K562 (cell line): Measurements from ENCODE around the gene OR11A1. TPM values are rescaled to one million over a fixed set of nuclear protein-coding genes. Genes with fewer than 3 reads are reported as not detected.

Source experiments
- ATAC-seq: fragments of 200-7000 bp; cut with Tn5 transposase; 3 replicates; pipeline ENCODE4 v1.9.1; 2020; ENCODE audit warnings: moderate library complexity
- BruUV-seq: library from RNA; stranded (reverse); fragments of 400-500 nt; replicated peaks from 2 replicates; lab custom pipeline; 2021; lab: Mats Ljungman, UMichigan
- CTCF ChIA-PET: fragments of 300-600 bp; formaldehyde crosslinking; extraction: SDS; loops from one replicate; lab custom pipeline; 2021; ENCODE audit warnings: low intra/inter-chr PET ratio; lab: Yijun Ruan, JAX
- POLR2A ChIA-PET: fragments of 300-600, 350-650 bp; sonication (Branson Sonifier 250); formaldehyde crosslinking; extraction: SDS; loops from one replicate; lab custom pipeline; 2021; ENCODE audit warnings: antibody characterized with exemption, inconsistent platforms; lab: Yijun Ruan, JAX
- DNase-seq, 4 experiments: peaks; one replicate each; pipeline versions ENCODE4 v3.0.0 to v3.0.0-alpha.2; 2011 to 2018; ENCODE audit warnings: low spot score in 3 of 4, mixed read lengths in 3 of 4; ENCODE audit errors: extremely low read depth in 1 of 4
- FAIRE-seq: peaks from 2 replicates; lab custom pipeline; 2011; peaks lifted over from hg19 to GRCh38; lab: Jason Lieb, UNC
- H2AFZ ChIP-seq: 2 replicates; pipeline ENCODE4 v1.6.0; 2011; ENCODE audit warnings: low read depth, low read length, control low read depth, inconsistent platforms
- H3K27ac ChIP-seq: fragments of 200-600 bp; 3 replicates; pipeline ENCODE4 v1.8.0; 2011; ENCODE audit warnings: low read depth, mild to moderate bottlenecking, control low read depth, inconsistent platforms, low read length, moderate library complexity, mixed read lengths; ENCODE audit errors: extremely low read depth
- H3K27me3 ChIP-seq, 2 experiments: fragments of 300-600 bp in 1 of 2; 2 replicates in 1 of 2; 3 replicates in 1 of 2; pipeline versions ENCODE4 v1.6.0 to v1.8.0; 2011; ENCODE audit warnings: inconsistent platforms in 2 of 2, low read length in 2 of 2, mild to moderate bottlenecking in 1 of 2, mixed read lengths in 1 of 2, moderate library complexity in 1 of 2; ENCODE audit not compliant: control insufficient read depth in 2 of 2, insufficient read depth in 2 of 2
- H3K36me3 ChIP-seq: fragments of 300-600 bp; 3 replicates; pipeline ENCODE4 v1.8.0; 2011; ENCODE audit warnings: mild to moderate bottlenecking, low read length, inconsistent platforms; ENCODE audit not compliant: control insufficient read depth, insufficient read depth
- H3K4me1 ChIP-seq, 2 experiments: fragments of 200-600 bp in 1 of 2; replicated peaks in 1 of 2; 2 replicates in 1 of 2; 3 replicates in 1 of 2; pipeline versions ENCODE4 v1.5.1 to v1.8.0; 2011; ENCODE audit warnings: inconsistent platforms in 2 of 2, low read length in 2 of 2, mild to moderate bottlenecking in 1 of 2, mixed read lengths in 1 of 2, moderate library complexity in 1 of 2; ENCODE audit not compliant: control insufficient read depth in 2 of 2, insufficient read depth in 2 of 2
- H3K4me2 ChIP-seq: 2 replicates; pipeline ENCODE4 v1.6.1; 2011; ENCODE audit warnings: low read length, control low read depth, inconsistent platforms, mixed read lengths; ENCODE audit not compliant: insufficient read depth
- H3K4me3 ChIP-seq: fragments of 200-600 bp; sonication (generic), shearing (Covaris generic); 2 replicates; pipeline ENCODE4 v1.5.1; 2016; ENCODE audit warnings: control low read depth, inconsistent platforms
- H3K79me2 ChIP-seq: fragments of 200-600 bp; 3 replicates; pipeline ENCODE4 v1.8.0; 2011; ENCODE audit warnings: low read length, inconsistent platforms; ENCODE audit not compliant: control insufficient read depth, insufficient read depth
- H3K9ac ChIP-seq, 2 experiments: 2 replicates each; pipeline versions ENCODE4 v1.6.0 to v1.6.1; 2011; ENCODE audit warnings: low read depth in 2 of 2, low read length in 2 of 2, control low read depth in 1 of 2, inconsistent platforms in 1 of 2, mild to moderate bottlenecking in 1 of 2, mixed read lengths in 1 of 2; ENCODE audit not compliant: insufficient read depth in 1 of 2
- H3K9me1 ChIP-seq: one replicate; pipeline ENCODE4 v1.6.0; 2011; ENCODE audit warnings: inconsistent platforms, mild to moderate bottlenecking, low read length, moderate library complexity; ENCODE audit not compliant: control insufficient read depth, insufficient read depth
- H3K9me3 ChIP-seq: replicated peaks from 2 replicates; pipeline ENCODE4 v1.5.1; 2011; ENCODE audit warnings: low read depth, low read length, inconsistent platforms; ENCODE audit not compliant: control insufficient read depth, insufficient read depth
- H4K20me1 ChIP-seq: replicated peaks from 2 replicates; pipeline ENCODE4 v1.6.1; 2011; ENCODE audit warnings: low read length, inconsistent platforms, mixed read lengths; ENCODE audit not compliant: control insufficient read depth, insufficient read depth
- ATF1 ChIP-seq, 2 experiments: fragments of 450-650 bp in 1 of 2; IDR thresholded peaks; 2 replicates each; pipeline ENCODE4 v1.6.1; 2016; ENCODE audit warnings: missing compliant biosample characterization in 1 of 2, missing genetic modification characterization in 1 of 2
- DMBX1 ChIP-seq: fragments of 250-450 bp; sonication (Bioruptor Pico); IDR thresholded peaks from 2 replicates; pipeline ENCODE4 v1.8.0; 2022; ENCODE audit warnings: inconsistent platforms, mild to moderate bottlenecking, moderate library complexity, borderline replicate concordance
- NR2F6 ChIP-seq: fragments of 450-650 bp; formaldehyde crosslinking; IDR thresholded peaks from 2 replicates; pipeline ENCODE4 v1.4.0; 2020; ENCODE audit warnings: mild to moderate bottlenecking
- SAFB ChIP-seq: fragments of 200-400 bp; formaldehyde crosslinking; IDR thresholded peaks from 2 replicates; pipeline ENCODE4 v1.6.1; 2017; ENCODE audit warnings: low read depth, low read length, borderline replicate concordance
- SMARCB1 ChIP-seq: IDR thresholded peaks from 2 replicates; pipeline ENCODE4 v1.6.1; 2011; ENCODE audit warnings: improper control_type of control experiment, low read depth; ENCODE audit not compliant: insufficient read length
- SREBF2 ChIP-seq: sonication (generic); formaldehyde crosslinking; IDR thresholded peaks from 2 replicates; pipeline ENCODE4 v1.4.0; 2020; ENCODE audit warnings: mild to moderate bottlenecking, missing genetic modification reagents
- TCF15 ChIP-seq: fragments of 250-450 bp; sonication (Bioruptor Pico); IDR thresholded peaks from 2 replicates; pipeline ENCODE4 v1.8.0; 2022; ENCODE audit warnings: moderate library complexity, mild to moderate bottlenecking, inconsistent platforms
- TEAD2 ChIP-seq: fragments of 450-650 bp; IDR thresholded peaks from 2 replicates; pipeline ENCODE4 v1.6.1; 2016; ENCODE audit warnings: missing genetic modification characterization, control low read depth, missing compliant biosample characterization
- ZKSCAN8 ChIP-seq: fragments of 200-800 bp; sonication (Bioruptor generic); IDR thresholded peaks from 2 replicates; pipeline ENCODE4 v1.6.1; 2016; ENCODE audit warnings: missing genetic modification characterization, missing compliant biosample characterization
- ZNF280B ChIP-seq: fragments of 250-450 bp; sonication (Bioruptor Pico); IDR thresholded peaks from 2 replicates; pipeline ENCODE4 v1.5.1; 2021; ENCODE audit warnings: mild to moderate bottlenecking
- WGBS: fragments of 100-300 bp; shearing (Covaris generic); methylation state at CpG from one replicate; pipeline ENCODE4 v1.1.6; 2016; ENCODE audit warnings: low coverage, mixed read lengths; ENCODE audit not compliant: insufficient coverage; ENCODE audit errors: missing lambda C conversion rate; 5-methylcytosine and 5-hydroxymethylcytosine counted together
- in situ Hi-C: fragments of 300-500 bp; cut with MboI; formaldehyde crosslinking; loops from 4 replicates; pipeline ENCODE4 v1.15.0; 2018; ENCODE audit warnings: inconsistent platforms, mixed read lengths
- intact Hi-C: fragments of 100-400 bp; cut with micrococcal nuclease; formaldehyde crosslinking; loops from 2 replicates; pipeline ENCODE4 v1.14.2; 2022
- polyA plus RNA-seq, 8 experiments: library from polyadenylated mRNA; depleted of rRNA in 4 of 8; stranded (reverse) in 5 of 8; unstranded in 3 of 8; fragments of >200 nt; fragmentation: Nextera tagmentation in 2 of 8; fragmentation: Illumina TruSeq in 1 of 8; extraction: Ambion mirVana in 2 of 8; extraction: Trizol in 1 of 8; gene quantifications; 2 replicates each; pipeline versions ENCODE4 v1.2.1 to v1.2.3, GENCODE V29; 2011 to 2014; ENCODE audit warnings: inconsistent platforms in 1 of 8, missing spikeins in 1 of 8
- total RNA-seq, 7 experiments: library from RNA; depleted of rRNA in 6 of 7; stranded (reverse); fragments of >200 nt in 6 of 7; fragmentation: Illumina TruSeq in 2 of 7; extraction: Trizol in 2 of 7; gene quantifications; 2 replicates each; pipeline versions ENCODE4 v1.2.1 to v1.2.3, GENCODE V29; 2011 to 2021; ENCODE audit warnings: low replicate concordance in 1 of 7
- TF ChIP-seq, protein P1 (sequence below): sonication (generic); formaldehyde crosslinking; IDR thresholded peaks from 2 replicates; pipeline ENCODE4 v1.5.0; 2020; ENCODE audit warnings: missing genetic modification reagents
- TF ChIP-seq, protein P2 (sequence below): fragments of 250-450 bp; sonication (Bioruptor Pico); IDR thresholded peaks from 2 replicates; pipeline ENCODE4 v1.5.0; 2021; ENCODE audit warnings: mild to moderate bottlenecking, moderate library complexity
- TF ChIP-seq, protein P3 (sequence below): sonication (generic); formaldehyde crosslinking; IDR thresholded peaks from 2 replicates; pipeline ENCODE4 v1.8.0; 2022; ENCODE audit warnings: mild to moderate bottlenecking, missing genetic modification reagents

The OR11A1 gene
- total and polyA plus RNA-seq, 9 of the 15 experiments (the other 6 are each of a cell fraction or from before 2014, with no cell fraction given): not detected

GRCh38 chr6:29495571-29495970 is 38.7 kb upstream of the OR11A1 start:
- Histone ChIP-seq H3K4me1 (peaks cover 0 to 13% of the 10 kb centered on the region in 2 experiments; a peak in 4 of 5 replicates), H3K9ac (no peak overlapping the region), H3K4me3 (no peak overlapping the region), H3K4me2 (no peak overlapping the region), H4K20me1 (no peaks in the 10 kb centered on the region), H3K9me3 (no peaks in the 10 kb centered on the region), H3K27me3 (peaks cover 3 to 8% of the 10 kb centered on the region in 2 experiments; a peak in 3 of 5 replicates), H2AFZ (no peak overlapping the region), H3K27ac (no peak overlapping the region), H3K79me2 (no peaks in the 10 kb centered on the region), H3K36me3 (no peaks in the 10 kb centered on the region), H3K9me1 (no peaks in the 10 kb centered on the region)
- in situ Hi-C loops: no loop called here
- no peak for DNase-seq
- WGBS: 4% methylated on average over 4 of the region's 4 CpGs
- FAIRE-seq: no peak
- no peak for ATAC-seq
- ChIA-PET CTCF (no interaction called here), POLR2A (interaction anchor here (0.5 to 0.8 kb wide), 2 partner anchors 13 to 45 kb away, joined by 3 read pairs; no protein-coding TSS in a partner anchor)
- intact Hi-C loops: no loop called here
- no TSS peak for BruUV-seq
- TF ChIP-seq DMBX1 (no peak), NR2F6 (CRISPR knock-in tag) (no peak), ZNF280B (CRISPR knock-in tag) (no peak), SMARCB1 (no peak), SAFB (no peak), TEAD2 (no peak), ATF1 (CRISPR knock-in tag; IDR thresholded peaks at IDR 0.05) (no peak), ATF1 (tag; IDR thresholded peaks at IDR 0.05) (no peak), TCF15 (CRISPR knock-in tag) (no peak), ZKSCAN8 (CRISPR knock-in tag) (no peak), SREBF2 (CRISPR knock-in tag) (no peak)
- TF ChIP-seq, protein P1, sequence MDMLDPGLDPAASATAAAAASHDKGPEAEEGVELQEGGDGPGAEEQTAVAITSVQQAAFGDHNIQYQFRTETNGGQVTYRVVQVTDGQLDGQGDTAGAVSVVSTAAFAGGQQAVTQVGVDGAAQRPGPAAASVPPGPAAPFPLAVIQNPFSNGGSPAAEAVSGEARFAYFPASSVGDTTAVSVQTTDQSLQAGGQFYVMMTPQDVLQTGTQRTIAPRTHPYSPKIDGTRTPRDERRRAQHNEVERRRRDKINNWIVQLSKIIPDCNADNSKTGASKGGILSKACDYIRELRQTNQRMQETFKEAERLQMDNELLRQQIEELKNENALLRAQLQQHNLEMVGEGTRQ (CRISPR knock-in tag): no peak
- TF ChIP-seq, protein P2, sequence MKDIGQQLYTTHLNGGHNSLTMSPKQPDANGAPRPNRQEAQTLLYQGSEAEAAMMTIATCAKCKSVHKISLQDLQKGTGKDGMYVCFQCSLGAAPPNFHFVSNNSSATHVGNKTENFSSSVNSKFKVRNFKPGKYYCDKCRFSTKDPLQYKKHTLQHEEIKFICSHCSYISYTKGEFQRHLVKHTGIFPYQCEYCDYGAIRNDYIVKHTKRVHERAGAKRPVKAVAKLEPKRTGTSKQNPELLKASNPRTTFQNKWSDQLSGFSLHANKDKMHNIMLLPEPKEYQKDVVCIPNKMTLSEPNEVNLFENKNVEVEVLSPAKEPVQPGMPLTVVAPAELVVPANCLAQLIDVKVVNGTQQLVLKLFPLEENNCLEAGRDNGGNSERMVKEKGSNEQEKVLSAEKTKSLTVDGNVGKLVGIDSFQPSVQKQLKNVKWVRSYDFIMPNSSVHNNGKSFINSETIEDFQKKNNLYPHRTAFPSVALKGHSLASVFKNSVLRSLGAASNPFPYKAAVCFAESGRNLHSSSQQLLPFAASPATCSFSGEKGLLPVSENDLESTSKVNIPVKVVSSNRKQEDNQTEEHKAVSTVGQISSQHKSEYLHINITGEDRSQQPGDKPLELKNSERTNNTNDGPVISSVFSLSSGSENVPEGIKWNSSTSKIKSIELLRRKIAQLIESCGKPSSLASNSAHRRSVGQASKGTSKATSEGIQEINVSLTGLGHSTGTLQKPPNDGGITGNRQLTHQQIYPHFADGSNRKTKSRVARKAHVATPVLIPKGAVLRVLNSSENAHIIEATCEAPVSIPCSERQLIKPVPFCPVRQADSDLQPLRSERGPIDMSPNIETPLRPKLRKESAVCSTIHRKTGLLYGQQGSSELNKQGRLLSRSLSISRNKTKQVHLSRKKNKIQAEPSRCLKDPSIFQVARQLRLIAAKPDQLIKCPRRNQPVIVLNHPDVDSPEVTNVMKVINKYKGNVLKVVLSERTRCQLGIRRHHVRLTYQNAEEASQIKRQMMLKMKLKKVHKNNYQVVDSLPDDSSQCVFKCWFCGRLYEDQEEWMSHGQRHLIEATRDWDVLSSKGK (CRISPR knock-in tag): no peak
- TF ChIP-seq, protein P3, sequence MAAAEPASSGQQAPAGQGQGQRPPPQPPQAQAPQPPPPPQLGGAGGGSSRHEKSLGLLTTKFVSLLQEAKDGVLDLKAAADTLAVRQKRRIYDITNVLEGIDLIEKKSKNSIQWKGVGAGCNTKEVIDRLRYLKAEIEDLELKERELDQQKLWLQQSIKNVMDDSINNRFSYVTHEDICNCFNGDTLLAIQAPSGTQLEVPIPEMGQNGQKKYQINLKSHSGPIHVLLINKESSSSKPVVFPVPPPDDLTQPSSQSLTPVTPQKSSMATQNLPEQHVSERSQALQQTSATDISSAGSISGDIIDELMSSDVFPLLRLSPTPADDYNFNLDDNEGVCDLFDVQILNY (CRISPR knock-in tag): no peak
